Measurements from ENCODE around the gene CADM2.

DNA sequence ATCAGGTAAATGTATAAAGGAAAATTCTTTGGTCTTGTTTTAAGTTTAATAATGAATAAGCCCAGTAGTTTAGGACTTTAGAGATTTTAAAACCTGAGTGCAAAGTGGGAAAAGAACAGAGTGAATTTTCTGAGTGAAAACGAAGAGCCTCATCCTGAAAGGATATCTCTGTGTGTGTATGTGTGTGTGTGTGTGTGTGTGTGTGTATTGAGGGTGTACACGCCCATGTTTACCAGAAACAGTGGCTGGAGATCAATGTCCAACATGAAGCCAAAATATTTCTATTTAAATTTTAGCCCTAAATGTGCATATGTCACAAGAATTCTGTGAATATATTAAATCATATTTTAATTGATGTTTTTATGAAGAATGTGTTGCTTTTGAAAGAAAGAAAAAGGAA lies 549.9 kb downstream of the CADM2 start:
- TF ChIP-seq POLR2A (IDR thresholded peaks at IDR 0.05), result no peak
- TF ChIP-seq, protein P1, sequence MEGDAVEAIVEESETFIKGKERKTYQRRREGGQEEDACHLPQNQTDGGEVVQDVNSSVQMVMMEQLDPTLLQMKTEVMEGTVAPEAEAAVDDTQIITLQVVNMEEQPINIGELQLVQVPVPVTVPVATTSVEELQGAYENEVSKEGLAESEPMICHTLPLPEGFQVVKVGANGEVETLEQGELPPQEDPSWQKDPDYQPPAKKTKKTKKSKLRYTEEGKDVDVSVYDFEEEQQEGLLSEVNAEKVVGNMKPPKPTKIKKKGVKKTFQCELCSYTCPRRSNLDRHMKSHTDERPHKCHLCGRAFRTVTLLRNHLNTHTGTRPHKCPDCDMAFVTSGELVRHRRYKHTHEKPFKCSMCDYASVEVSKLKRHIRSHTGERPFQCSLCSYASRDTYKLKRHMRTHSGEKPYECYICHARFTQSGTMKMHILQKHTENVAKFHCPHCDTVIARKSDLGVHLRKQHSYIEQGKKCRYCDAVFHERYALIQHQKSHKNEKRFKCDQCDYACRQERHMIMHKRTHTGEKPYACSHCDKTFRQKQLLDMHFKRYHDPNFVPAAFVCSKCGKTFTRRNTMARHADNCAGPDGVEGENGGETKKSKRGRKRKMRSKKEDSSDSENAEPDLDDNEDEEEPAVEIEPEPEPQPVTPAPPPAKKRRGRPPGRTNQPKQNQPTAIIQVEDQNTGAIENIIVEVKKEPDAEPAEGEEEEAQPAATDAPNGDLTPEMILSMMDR (IDR thresholded peaks at IDR 0.05), result no peak
